ENCODE results near the gene RPS4Y1.
"Not testable (repeated sequence)": the region's sequence is repeated elsewhere in the genome, so short reads cannot be mapped to it uniquely, and the experiment has no call there.

GRCh38 chrY:2817146-2817896 is 24.1 kb upstream of the RPS4Y1 start:
- not testable (repeated sequence) for TF ChIP-seq POLR2AphosphoS5 (IDR thresholded peaks at IDR 0.05); CTCF (IDR thresholded peaks at IDR 0.05 in 8 of 11, conservative IDR thresholded peaks at IDR 0.05 in 3 of 11)
